Neutrophil (primary cell): Measurements from ENCODE around the gene MED10.

Source experiments
- H3K27ac ChIP-seq: fragments of 200-600 bp; sonication (generic); 2 replicates; pipeline ENCODE4 v1.5.1; 2016; ENCODE audit warnings: mild to moderate bottlenecking, moderate library complexity
- H3K27me3 ChIP-seq: fragments of 200-600 bp; sonication (generic); 2 replicates; pipeline ENCODE4 v1.6.0; 2016; ENCODE audit warnings: mild to moderate bottlenecking
- H3K36me3 ChIP-seq: fragments of 200-600 bp; sonication (generic); 2 replicates; pipeline ENCODE4 v1.5.1; 2017
- H3K4me1 ChIP-seq, 2 experiments: fragments of 200-600 bp in 1 of 2; sonication (generic) in 1 of 2; 1 replicate in 1 of 2; 2 replicates in 1 of 2; pipeline versions ENCODE4 v1.5.1 to v1.6.1; 2013 to 2016; ENCODE audit warnings: low read depth in 1 of 2, low read length in 1 of 2, mild to moderate bottlenecking in 1 of 2, moderate library complexity in 1 of 2; ENCODE audit not compliant: control insufficient read depth in 1 of 2, insufficient read depth in 1 of 2
- H3K4me3 ChIP-seq, 2 experiments: fragments of 200-600 bp in 1 of 2; sonication (generic) in 1 of 2; 1 replicate in 1 of 2; 2 replicates in 1 of 2; pipeline ENCODE4 v1.5.1; 2013 to 2016; ENCODE audit warnings: low read depth in 1 of 2, low read length in 1 of 2, mild to moderate bottlenecking in 1 of 2, moderate library complexity in 1 of 2
- H3K9me3 ChIP-seq: fragments of 200-600 bp; sonication (generic); 2 replicates; pipeline ENCODE4 v1.5.1; 2016
- CTCF ChIP-seq: fragments of 200-600 bp; sonication (generic); IDR thresholded peaks from 2 replicates; pipeline ENCODE4 v1.5.1; 2016; ENCODE audit warnings: antibody characterized with exemption

Gene MED10, protein sequence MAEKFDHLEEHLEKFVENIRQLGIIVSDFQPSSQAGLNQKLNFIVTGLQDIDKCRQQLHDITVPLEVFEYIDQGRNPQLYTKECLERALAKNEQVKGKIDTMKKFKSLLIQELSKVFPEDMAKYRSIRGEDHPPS

DNA sequence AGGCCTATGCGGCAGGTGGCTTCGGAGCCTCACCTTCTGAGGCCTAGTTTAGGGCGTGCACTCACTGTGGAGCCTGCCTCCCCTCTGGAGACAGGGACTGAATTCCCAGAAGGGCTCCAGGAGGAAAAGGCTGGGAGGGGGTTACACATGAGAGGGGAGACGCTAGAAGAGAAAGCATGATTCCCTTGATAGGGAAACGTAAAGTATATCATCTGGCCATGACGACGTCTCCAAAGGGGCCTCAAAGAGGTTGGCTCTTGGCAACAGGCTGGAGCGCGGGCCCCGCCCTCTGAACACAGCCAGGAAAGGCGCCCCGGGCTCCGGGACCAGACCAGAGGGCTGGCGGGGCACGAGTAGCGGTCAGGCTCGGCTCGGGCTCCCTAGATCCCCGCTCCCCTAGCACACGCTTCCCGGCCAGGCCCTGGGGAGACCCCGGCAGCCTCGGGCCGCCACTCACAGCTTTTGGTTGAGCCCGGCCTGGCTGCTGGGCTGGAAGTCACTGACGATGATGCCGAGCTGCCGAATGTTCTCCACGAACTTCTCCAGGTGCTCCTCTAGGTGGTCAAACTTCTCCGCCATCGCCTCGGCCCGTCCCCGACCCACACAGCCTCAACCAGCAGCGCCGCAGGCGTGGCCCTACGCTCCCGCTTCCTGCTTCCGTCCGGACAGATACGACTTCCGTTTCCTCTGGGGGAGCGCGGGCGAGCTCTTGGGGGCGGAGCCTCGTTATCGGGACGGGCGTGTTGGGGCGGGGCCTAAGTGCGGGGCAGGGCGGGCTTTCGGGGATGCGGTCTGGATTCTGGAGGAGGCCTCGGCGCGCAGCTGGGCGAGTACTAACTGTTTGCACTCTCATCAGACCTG lies at the start of gene MED10:
TSS of gene MED10 (minus strand) at position 643 of the 861 bp plus-strand sequence. CDS start at position 579, 64 bp downstream.
- Histone ChIP-seq H3K27me3 (peaks cover 32% of the 10 kb centered on the region), H3K27ac (peak within 1 kb of the TSS; percentile 67), H3K4me3 (peak within 1 kb of the TSS; percentile 73 to 86), H3K36me3 (peaks cover 39% of the 10 kb centered on the region), H3K4me1 (peaks cover 15 to 16% of the 10 kb centered on the region in 2 experiments), H3K9me3 (no peaks in the 10 kb centered on the region)
- TF ChIP-seq CTCF, result no peak

DNA sequence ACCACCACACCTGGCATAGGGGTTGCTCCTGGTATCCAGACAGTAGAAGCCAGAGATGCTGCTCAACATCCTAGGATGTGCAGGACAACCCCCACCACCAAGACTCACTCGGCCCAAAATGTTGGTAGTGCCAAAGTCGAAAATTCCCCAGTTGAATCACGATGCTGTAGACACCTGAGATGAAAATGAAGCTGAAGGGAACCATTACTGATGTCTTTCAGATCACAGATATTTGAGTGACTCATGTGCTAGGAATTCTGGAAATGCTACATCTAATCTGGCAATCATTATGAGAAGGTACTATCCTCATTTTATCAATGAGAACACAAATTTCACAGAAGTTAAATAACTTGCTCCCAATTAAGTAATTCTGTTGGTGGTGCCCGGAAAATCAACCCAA lies 49.3 kb upstream of the MED10 start:
- no peaks in the 10 kb centered on the region for H3K9me3 ChIP-seq
- H3K36me3 ChIP-seq, result no peaks in the 10 kb centered on the region
- no peak overlapping the region for H3K27ac ChIP-seq
- H3K4me1 ChIP-seq, result no peaks in the 10 kb centered on the region
- TF ChIP-seq CTCF, result no peak
- peaks cover 25% of the 10 kb centered on the region for H3K27me3 ChIP-seq
- H3K4me3 ChIP-seq, result no peak overlapping the region

DNA sequence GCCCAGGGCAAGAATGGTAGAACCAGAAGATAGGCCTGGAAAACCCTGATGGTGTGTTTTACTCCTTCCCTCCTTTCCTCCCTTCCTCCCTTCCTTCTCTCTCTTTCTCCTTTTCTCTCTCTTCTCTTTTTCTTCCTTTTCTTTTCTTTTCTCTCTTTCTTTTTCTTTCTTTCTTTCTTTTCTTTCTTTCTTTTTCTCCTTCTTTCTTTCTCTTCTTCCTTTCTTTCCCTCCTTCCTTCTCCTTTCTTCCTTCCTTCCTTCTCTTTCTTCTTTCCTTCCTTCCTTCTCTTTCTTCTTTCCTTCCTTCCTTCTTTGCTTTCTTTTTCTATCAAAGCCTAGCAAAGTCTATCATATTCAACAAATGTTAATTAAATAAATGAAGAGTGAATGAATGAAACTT lies 46.4 kb upstream of the MED10 start:
- Histone ChIP-seq H3K36me3 (no peaks in the 10 kb centered on the region), H3K27me3 (peaks cover 8% of the 10 kb centered on the region)

GRCh38 chr5:6424110-6424659 lies 45.8 kb upstream of the MED10 start:
- TF ChIP-seq CTCF, result no peak
- H3K27ac ChIP-seq, result no peak overlapping the region
- peaks cover 6% of the 10 kb centered on the region for H3K27me3 ChIP-seq
- no peak overlapping the region for H3K4me3 ChIP-seq
- no peaks in the 10 kb centered on the region for H3K9me3 ChIP-seq
- H3K36me3 ChIP-seq, result no peaks in the 10 kb centered on the region
- H3K4me1 ChIP-seq, result no peaks in the 10 kb centered on the region

More for the DNA sequence above, 46.4 kb upstream of the MED10 start:
- Histone ChIP-seq H3K4me3 (no peak overlapping the region), H3K9me3 (no peaks in the 10 kb centered on the region), H3K27ac (no peak overlapping the region), H3K4me1 (no peaks in the 10 kb centered on the region)
- no peak for TF ChIP-seq CTCF

DNA sequence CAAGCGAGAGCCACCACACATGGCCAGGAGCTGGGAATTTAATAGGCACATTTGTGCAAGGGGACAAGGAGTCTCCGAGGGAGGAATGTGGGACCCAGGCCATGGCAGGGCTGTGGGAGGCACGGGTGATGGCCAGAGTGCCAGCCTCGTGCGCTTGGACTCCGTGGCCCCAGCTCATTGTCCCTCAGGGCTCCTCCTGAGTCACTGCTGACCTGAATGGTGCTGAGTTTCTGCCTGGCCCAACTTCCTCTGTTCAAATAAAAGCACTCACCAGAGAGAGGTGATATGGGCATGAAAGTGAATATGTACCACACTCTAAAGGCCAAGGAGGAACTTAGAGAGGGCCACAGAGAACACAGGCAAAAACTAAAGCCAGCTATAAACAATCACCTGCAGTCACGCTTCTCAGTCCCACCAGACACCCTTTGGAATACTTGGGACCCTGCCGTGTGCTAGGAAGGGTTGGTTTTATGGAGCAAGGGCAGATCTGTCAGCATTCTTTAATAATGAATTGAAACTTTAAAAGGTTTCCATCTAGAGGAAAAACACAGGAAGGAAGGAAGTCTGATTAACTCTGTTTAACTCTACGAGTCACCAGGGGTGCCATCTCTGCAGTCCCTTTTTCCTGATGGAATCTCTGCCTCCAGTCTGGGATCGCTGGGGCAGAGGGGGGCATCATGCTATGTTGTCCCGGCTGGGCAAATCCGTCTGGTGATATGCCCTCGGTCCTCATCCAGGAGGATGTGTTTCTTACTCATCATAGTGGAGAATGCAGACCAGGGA lies 45.2 kb upstream of the MED10 start:
- no peak for TF ChIP-seq CTCF
- Histone ChIP-seq H3K36me3 (no peaks in the 10 kb centered on the region), H3K27ac (no peak overlapping the region), H3K4me3 (no peak overlapping the region), H3K4me1 (no peaks in the 10 kb centered on the region), H3K9me3 (no peaks in the 10 kb centered on the region), H3K27me3 (peaks cover 6% of the 10 kb centered on the region)
